Airway epithelial cell (primary cell): ENCODE data around the gene RANBP1. TPM values are rescaled to one million over a fixed set of nuclear protein-coding genes. Genes with fewer than 3 reads are reported as not detected.

Source experiments
- total RNA-seq: library from RNA; depleted of rRNA; stranded (reverse); fragments of >200 nt; gene quantifications from 2 replicates; pipeline ENCODE4 v1.2.3, GENCODE V29; 2015

RANBP1 gene
- total RNA-seq, result 639 and 758 TPM in 2 replicates

DNA sequence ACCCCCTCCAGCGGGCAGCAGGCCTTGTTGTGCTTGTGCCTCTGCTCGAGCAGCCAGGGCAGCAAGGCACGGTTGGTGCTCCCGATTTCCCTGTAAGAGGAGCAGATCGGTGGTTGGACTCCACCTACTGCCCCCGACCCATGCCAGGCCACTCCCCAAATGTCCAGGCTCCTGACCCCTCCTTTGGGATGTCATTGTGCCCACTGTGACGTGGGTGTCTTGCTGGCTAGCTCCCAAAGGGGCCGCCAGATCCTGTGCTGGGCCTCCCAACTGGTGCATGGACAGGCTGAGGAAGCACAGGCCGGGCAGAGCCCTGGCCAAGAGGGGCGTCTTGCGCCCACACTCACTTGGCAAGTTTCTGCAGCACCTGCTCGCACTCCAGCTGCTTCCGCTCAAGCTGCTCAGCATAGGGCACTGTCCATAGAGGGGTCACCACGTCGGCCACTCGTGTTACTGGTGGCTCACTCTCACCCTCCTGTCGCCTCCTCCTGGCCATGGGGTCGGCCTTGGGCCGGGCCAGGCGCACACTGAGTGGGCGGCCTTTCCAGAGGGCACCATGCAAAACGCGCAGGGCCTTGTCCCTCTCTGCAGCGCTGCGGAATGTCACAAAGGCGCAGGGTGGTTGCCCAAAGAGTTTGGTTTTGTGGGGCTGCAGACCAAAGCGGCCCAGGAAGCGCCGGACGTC, at the start of gene RANBP1:
Gene RANBP1 (plus strand): TSS at position 414 of the 685 bp plus-strand sequence. CDS start 81 bp downstream, at position 495.

DNA sequence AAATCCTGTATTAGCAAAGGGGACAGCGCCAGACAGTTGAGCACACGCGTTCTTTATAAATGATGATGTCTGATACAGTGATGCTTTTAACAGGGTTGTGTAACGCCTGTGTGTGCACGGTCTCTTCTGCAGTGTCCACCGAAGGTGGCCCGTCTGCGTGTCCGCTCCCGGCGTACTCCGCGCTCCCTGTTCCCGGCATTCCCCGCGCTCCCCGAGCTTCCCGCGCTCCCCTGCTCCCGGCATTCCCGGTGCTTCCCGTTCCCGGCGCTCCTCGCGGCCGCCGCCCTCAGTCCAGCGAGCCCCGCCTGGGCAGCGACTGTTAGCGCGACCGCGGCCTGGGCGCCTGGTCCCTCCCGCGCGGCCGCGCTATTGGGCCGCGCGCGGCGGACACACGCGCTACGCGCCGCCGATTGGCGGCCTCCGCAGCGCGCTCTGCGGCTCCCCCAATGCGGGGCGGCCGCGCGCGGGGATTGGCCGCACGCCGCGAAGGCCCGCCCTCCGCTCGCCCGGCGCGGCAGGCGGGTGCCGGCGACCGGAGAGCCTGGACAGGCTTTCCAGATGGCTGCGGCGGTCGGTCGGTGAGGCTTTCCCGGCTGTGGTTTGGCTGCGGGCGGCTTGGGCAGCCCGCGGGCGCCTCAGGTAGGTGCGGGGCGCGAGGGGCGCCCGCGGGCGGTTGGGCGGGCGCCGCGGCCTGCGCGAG, 36.0 kb upstream of the RANBP1 start, which contains the start of gene DGCR8:
Gene DGCR8 (plus strand): TSS at position 497 of the 700 bp plus-strand sequence. CDS start 5,723 bp downstream, outside the sequence.

DNA sequence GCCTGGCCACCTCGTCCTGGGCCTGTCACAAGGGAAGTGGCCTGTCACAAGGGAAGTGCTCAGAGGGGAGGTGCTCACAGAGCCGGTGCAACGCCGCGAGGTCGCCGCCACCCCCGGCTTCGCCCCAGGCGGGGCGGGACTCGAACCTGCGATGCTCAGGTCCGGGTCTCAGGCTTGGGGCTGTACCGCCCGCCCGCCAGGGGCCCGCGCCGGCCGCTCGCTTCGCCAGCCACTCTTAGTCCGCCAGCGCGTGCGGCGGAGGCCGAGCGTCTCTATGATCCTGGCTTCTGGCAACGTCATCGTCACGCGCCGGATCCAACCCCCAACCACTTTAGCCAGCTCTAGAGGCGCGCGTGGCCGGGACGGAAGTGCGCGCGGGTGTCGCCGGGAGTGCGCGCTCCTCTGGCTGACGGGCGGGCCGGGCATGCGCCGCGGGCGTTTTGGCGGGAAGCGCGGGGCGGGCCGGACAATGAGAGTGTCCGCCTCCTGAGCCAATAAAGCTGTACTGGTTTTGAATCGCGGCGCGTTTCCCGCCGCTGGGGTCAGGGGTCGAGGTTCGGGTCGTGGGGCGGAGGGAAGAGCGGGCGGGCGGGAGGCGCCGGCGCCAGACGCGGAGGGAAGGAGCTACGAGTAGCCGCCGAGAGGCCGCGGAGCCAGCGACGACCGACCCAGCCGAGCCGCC, 1.2 kb downstream of the RANBP1 start, which contains the start of gene TRMT2A:
Gene TRMT2A (minus strand): TSS at position 276 of the 682 bp plus-strand sequence. CDS start 320 bp downstream, outside the sequence.

DNA sequence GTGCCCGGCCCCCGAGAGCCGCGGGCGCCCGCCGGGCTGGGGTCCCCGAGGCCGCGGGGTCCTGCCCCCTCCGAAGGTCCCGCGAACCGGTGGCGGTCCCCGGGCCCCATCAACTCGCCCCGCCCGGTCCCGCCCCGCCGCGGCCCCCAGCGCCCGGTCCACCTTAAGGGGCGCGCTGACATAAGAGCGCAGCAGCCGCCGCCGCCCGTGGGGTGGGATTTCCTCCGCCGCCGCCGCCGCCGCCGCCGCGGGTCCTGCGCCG, 15.6 kb downstream of the RANBP1 start, which contains the start of gene ZDHHC8:
Gene ZDHHC8 (plus strand): TSS at position 208 of the 262 bp plus-strand sequence. CDS start 144 bp downstream, outside the sequence.

DNA sequence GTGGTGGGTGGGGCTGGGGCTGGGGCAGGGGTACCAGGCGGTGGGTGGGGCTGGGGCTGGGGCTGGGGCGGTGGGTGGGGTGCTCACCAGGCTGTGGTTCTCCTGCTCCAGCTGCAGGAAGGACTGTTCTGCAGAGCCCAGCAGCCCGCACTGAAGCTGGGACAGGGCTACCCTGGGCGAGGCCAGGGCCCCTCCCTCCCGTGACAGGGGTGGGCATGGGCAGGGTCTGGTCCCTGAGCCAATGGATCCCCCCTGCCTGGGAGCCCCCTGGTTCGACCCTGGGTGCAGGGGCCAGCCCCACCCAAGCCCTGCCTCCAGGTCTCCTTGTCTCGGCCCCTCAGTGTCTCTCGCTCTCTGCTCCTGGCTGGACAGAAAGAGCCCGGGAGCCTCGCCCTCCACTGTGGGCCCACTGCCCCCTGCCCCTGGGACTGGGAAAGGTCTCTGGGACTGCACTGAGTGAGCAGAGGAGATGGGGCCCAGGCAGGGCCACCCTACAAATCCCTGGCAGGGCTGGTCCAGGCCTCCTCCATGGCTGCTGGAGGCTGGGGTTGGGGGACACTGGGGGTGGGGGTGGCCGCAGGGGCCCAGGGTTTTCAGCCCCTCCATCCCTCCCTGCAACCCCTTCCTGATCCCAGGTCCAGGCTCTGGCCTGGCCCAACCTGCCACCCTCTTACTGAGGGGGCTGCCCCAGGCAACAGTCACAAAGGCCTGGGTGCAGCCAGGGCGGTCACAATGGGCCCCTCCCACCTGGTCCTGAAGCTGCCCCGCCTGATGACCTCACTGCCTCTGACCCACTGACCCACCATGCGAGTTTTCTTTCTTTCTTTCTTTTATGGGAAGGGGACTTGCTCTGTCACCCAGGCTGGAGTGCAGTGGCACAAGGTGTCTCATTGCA, 34.7 kb downstream of the RANBP1 start, which contains the start of gene CCDC188:
Gene CCDC188 (minus strand): TSS at position 675 of the 895 bp plus-strand sequence. CDS start 69 bp downstream, at position 606.

Other genes starting within 250 kb of the RANBP1 start
- 281 and 359 TPM in 2 replicates for gene COMT, start 174.3 kb upstream of the RANBP1 start, total RNA-seq
- gene TXNRD2, start 174.3 kb upstream of the RANBP1 start, total RNA-seq, result 14.1 and 21.9 TPM in 2 replicates
- 16.7 and 19.0 TPM in 2 replicates for gene ARVCF, start 99.3 kb upstream of the RANBP1 start, total RNA-seq
- 17.0 and 18.9 TPM in 2 replicates for gene TANGO2, start 95.0 kb upstream of the RANBP1 start, total RNA-seq
- gene DGCR8, start 35.9 kb upstream of the RANBP1 start, total RNA-seq, result 12.4 and 16.1 TPM in 2 replicates
- gene TRMT2A, start 1.1 kb downstream of the RANBP1 start, total RNA-seq, result 30.1 and 39.7 TPM in 2 replicates
- gene ZDHHC8, start 15.7 kb downstream of the RANBP1 start, total RNA-seq, result 13.1 and 18.4 TPM in 2 replicates
- not detected in 2 replicates for gene CCDC188, start 35.0 kb downstream of the RANBP1 start, total RNA-seq
- 7.0 and 12.4 TPM in 2 replicates for gene RTN4R, start 152.2 kb downstream of the RANBP1 start, total RNA-seq
- gene DGCR6L, start 204.0 kb downstream of the RANBP1 start, total RNA-seq, result 51.1 and 52.6 TPM in 2 replicates